Type B pancreatic cell (in vitro differentiated cells): ENCODE measurements around the gene BDKRB1. TPM values are rescaled to one million over a fixed set of nuclear protein-coding genes. Genes with fewer than 3 reads are reported as not detected.

ENCODE experiments used
- DNase-seq: peaks from one replicate; pipeline ENCODE4 v3.0.0; 2021; ENCODE audit warnings: mixed read lengths; ENCODE audit not compliant: unreplicated experiment; ENCODE audit errors: extremely low spot score
- H3K27ac Mint-ChIP-seq: 2 replicates; pipeline ENCODE4 v1.8.0; 2021; ENCODE audit warnings: mild to moderate bottlenecking, mixed read lengths
- H3K27me3 Mint-ChIP-seq: 2 replicates; pipeline ENCODE4 v1.8.0; 2021; ENCODE audit warnings: mixed read lengths
- H3K36me3 Mint-ChIP-seq: 2 replicates; pipeline ENCODE4 v1.8.0; 2021; ENCODE audit warnings: mixed read lengths
- H3K4me1 Mint-ChIP-seq: one replicate; pipeline ENCODE4 v1.8.0; 2021; ENCODE audit warnings: mixed read lengths; ENCODE audit not compliant: unreplicated experiment
- H3K4me3 Mint-ChIP-seq: 2 replicates; pipeline ENCODE4 v1.8.0; 2021; ENCODE audit warnings: mild to moderate bottlenecking, mixed read lengths
- H3K9me3 Mint-ChIP-seq: 2 replicates; pipeline ENCODE4 v1.8.0; 2021; ENCODE audit warnings: mixed read lengths
- total RNA-seq: library from RNA; stranded (reverse); gene quantifications from 2 replicates; pipeline ENCODE4 v1.2.1, GENCODE V29; 2021; ENCODE audit warnings: low replicate concordance
- TF ChIP-seq, protein P1 (sequence below): fragments of 200-600 bp; sonication (generic); conservative IDR thresholded peaks from 2 replicates; pipeline ENCODE4 v1.5.0; 2021; ENCODE audit warnings: antibody characterized with exemption, mild to moderate bottlenecking

BDKRB1 gene
- total RNA-seq, 1 donor from 2014 or later, result not detected

DNA sequence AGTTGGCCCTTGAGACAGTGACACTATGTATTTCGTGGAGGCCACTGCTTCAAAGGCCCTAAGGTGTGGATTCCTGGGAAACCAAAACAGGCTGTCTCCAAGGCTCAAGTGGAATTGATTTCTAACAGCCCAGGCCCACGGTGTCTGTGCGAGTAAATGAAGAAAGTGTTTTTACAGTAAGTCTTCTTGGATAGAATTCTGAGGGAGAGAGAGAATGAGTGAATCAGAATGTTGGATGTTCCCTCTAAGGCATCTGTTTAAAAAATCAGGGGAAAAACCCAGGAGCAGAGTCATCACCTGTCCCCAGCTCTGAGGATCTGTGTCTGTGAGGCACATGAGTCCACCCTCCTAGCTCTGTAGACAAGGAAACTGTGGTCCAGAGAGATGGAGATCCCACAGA lies 22.3 kb upstream of the BDKRB1 start:
- H3K27ac Mint-ChIP-seq, result no peak overlapping the region
- no peaks in the 10 kb centered on the region for H3K9me3 Mint-ChIP-seq
- H3K4me3 Mint-ChIP-seq, result no peak overlapping the region
- TF ChIP-seq, protein P1, sequence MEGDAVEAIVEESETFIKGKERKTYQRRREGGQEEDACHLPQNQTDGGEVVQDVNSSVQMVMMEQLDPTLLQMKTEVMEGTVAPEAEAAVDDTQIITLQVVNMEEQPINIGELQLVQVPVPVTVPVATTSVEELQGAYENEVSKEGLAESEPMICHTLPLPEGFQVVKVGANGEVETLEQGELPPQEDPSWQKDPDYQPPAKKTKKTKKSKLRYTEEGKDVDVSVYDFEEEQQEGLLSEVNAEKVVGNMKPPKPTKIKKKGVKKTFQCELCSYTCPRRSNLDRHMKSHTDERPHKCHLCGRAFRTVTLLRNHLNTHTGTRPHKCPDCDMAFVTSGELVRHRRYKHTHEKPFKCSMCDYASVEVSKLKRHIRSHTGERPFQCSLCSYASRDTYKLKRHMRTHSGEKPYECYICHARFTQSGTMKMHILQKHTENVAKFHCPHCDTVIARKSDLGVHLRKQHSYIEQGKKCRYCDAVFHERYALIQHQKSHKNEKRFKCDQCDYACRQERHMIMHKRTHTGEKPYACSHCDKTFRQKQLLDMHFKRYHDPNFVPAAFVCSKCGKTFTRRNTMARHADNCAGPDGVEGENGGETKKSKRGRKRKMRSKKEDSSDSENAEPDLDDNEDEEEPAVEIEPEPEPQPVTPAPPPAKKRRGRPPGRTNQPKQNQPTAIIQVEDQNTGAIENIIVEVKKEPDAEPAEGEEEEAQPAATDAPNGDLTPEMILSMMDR, result no peak
- H3K27me3 Mint-ChIP-seq, result no peaks in the 10 kb centered on the region
- DNase-seq, result no peak
- H3K4me1 Mint-ChIP-seq, result no peaks in the 10 kb centered on the region
- H3K36me3 Mint-ChIP-seq, result no peaks in the 10 kb centered on the region

- DNase-seq, result no peak
- H3K4me3 Mint-ChIP-seq, result no peak overlapping the region
- no peak overlapping the region for H3K27ac Mint-ChIP-seq
- H3K4me1 Mint-ChIP-seq, result no peaks in the 10 kb centered on the region
- H3K27me3 Mint-ChIP-seq, result no peaks in the 10 kb centered on the region
- H3K36me3 Mint-ChIP-seq, result no peaks in the 10 kb centered on the region
- H3K9me3 Mint-ChIP-seq, result no peaks in the 10 kb centered on the region
- TF ChIP-seq, protein P1, result no peak
Measured at GRCh38 chr14:96235426-96235825, 20.6 kb upstream of the BDKRB1 start.

DNA sequence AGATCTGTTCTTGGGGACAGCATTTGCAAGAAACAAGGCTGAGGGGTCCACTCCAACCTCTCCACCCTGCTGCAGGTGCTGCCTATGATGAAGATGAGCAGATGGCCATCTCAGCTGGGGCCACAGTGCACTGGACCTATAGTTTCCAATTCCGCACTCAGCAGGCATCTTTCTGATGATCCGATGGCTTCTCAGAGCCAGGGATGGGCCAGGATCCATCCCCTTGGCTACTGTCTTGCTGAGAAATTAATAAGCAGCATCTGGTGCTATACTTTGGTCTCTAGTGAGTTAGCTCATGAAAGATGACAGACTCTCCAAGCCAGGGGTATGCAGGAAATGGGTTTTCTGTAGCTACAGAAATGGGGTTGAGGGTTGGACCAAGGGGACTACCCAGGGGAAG lies 18.4 kb upstream of the BDKRB1 start:
- no peak overlapping the region for H3K4me3 Mint-ChIP-seq
- no peak for DNase-seq
- no peak overlapping the region for H3K27ac Mint-ChIP-seq
- peaks cover 3% of the 10 kb centered on the region for H3K36me3 Mint-ChIP-seq
- no peaks in the 10 kb centered on the region for H3K9me3 Mint-ChIP-seq
- no peaks in the 10 kb centered on the region for H3K4me1 Mint-ChIP-seq
- TF ChIP-seq, protein P1, result no peak
- no peaks in the 10 kb centered on the region for H3K27me3 Mint-ChIP-seq

DNA sequence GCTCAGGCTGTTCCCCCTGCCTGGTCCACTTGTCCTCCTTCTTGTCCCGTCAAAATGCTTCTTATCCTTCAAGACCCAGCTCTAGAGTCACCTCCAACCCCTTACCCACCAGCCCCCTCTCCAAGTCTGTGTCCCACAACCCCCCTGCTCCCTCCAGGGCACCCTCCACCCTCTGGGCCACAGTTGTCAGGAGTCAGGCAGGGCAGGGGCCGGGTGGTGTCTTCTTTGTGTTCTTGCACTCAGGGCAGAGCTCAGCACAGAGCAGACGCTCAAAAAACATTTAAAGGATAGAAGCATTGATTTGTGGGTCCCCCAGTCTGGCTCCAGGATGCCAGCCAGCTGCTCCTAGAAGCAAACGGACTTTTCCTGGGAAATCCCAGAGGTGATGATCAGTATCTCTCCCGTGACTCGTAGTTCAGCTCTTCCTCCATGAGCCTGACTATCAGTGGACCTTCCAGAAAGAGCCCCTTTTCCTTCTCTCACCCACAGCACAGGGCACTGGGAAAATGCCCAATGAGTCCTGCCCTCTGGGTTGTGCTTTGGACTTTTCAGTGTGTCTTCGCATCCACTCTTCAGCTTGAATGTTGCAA lies 17.2 kb upstream of the BDKRB1 start:
- TF ChIP-seq, protein P1, result no peak
- Mint-ChIP-seq H3K27me3 (no peaks in the 10 kb centered on the region), H3K4me3 (no peak overlapping the region)

DNA sequence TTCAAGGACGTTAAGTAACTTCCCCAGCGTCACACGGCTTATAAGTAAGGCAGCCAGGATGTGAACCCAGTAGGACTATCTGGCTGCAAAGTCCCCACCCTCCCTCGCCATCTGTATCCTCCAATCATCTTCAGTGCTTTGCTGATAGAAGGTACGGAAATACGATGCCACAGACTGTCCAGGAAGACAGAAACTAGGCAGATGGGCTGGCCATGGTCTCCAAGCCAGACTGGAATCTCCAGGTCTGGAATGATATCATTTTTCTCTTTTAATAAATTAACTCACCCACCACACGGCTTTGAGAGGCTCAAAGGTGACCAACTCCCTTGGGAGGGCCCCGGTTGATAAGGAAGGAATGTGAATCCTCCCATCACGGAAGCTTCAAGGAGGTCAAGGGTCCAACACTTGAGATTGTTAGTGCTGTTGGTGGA lies 16.3 kb upstream of the BDKRB1 start:
- TF ChIP-seq, protein P1, result no peak
- Mint-ChIP-seq H3K36me3 (peaks cover 3% of the 10 kb centered on the region), H3K4me1 (no peaks in the 10 kb centered on the region), H3K27ac (peak overlapping the region; percentile 41), H3K9me3 (peaks cover 4% of the 10 kb centered on the region), H3K4me3 (no peak overlapping the region), H3K27me3 (no peaks in the 10 kb centered on the region)
- DNase-seq, result no peak

More for the DNA sequence above, 17.2 kb upstream of the BDKRB1 start:
- H3K4me1 Mint-ChIP-seq, result no peaks in the 10 kb centered on the region
- H3K36me3 Mint-ChIP-seq, result peaks cover 3% of the 10 kb centered on the region
- peaks cover under 1% of the 10 kb centered on the region for H3K9me3 Mint-ChIP-seq
- H3K27ac Mint-ChIP-seq, result no peak overlapping the region
- DNase-seq, result no peak
